ENCODE results near the gene NEBL.

NEBL gene

DNA sequence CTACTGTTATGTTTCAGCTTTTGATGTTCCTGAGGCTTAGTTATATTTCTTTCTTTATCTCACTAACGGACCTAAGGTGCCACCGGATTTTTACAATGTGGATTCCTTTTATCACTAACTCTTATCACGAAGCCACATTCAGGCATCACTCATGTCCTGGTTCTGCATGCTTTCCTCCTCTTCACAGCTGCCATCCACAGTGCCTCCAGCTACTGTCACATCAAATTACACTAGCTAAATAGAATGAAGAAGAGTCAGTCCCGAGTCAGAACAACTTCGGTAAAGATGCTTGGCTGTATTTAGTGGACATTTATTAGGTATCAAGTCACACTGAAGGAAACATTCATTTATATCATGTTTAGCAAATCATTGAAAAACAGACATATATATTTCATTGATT is 153.2 kb downstream of the NEBL start:
- no peaks in the 10 kb centered on the region for H3K27me3 ChIP-seq (ENCODE audit: control insufficient read depth, insufficient read depth, low read length)
- no peaks in the 10 kb centered on the region for H3K36me3 ChIP-seq (ENCODE audit: control insufficient read depth, insufficient read depth, low read length)
- no peak for TF ChIP-seq CTCF (IDR thresholded peaks at IDR 0.05)
- H3K27ac ChIP-seq: no peak overlapping the region
- H3K4me3 ChIP-seq (ENCODE audit: low read depth, low read length): no peak overlapping the region
- H3K9ac ChIP-seq: no peak overlapping the region
- H3K9me3 ChIP-seq (ENCODE audit: control insufficient read depth, low read length): no peaks in the 10 kb centered on the region
- H3K79me2 ChIP-seq: no peaks in the 10 kb centered on the region
- no peaks in the 10 kb centered on the region for H3K4me1 ChIP-seq
- H3K4me2 ChIP-seq (ENCODE audit: low read length): no peak overlapping the region
- no peak overlapping the region for H2AFZ ChIP-seq

- H3K4me3 ChIP-seq (ENCODE audit: low read depth, low read length): no peak overlapping the region
- no peak for TF ChIP-seq CTCF (IDR thresholded peaks at IDR 0.05)
- no peaks in the 10 kb centered on the region for H3K9me3 ChIP-seq (ENCODE audit: control insufficient read depth, low read length)
- H3K9ac ChIP-seq: no peak overlapping the region
- no peaks in the 10 kb centered on the region for H3K36me3 ChIP-seq (ENCODE audit: control insufficient read depth, insufficient read depth, low read length)
- H3K27me3 ChIP-seq (ENCODE audit: control insufficient read depth, insufficient read depth, low read length): no peaks in the 10 kb centered on the region
- H3K27ac ChIP-seq: no peak overlapping the region
- H3K4me1 ChIP-seq: no peaks in the 10 kb centered on the region
- no peak overlapping the region for H3K4me2 ChIP-seq (ENCODE audit: low read length)
- no peak overlapping the region for H2AFZ ChIP-seq
- H3K79me2 ChIP-seq: no peaks in the 10 kb centered on the region
Observed at GRCh38 chr10:20742737-20743541, 154.2 kb downstream of the NEBL start.

DNA sequence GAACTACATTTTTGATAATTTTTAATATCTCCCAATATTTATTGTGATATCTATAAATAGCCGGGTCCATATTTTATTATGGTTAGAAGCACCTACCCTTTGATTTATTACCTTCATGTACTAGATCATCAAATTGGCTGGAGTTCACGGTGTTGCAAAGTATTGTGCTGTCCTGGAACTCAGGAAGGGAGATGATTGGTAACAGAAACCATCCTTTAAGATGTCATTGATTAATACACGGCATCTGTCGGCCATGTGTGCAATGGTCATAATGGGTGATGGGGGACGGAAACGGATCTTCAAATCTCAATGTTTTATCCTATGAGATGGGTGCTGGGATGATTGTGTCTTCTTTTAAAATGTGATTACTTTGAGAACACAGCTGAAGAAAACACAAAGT is 157.0 kb downstream of the NEBL start:
- no peaks in the 10 kb centered on the region for H3K9me3 ChIP-seq (ENCODE audit: control insufficient read depth, low read length)
- no peaks in the 10 kb centered on the region for H3K4me1 ChIP-seq
- H3K79me2 ChIP-seq: no peaks in the 10 kb centered on the region
- H2AFZ ChIP-seq: no peak overlapping the region
- TF ChIP-seq CTCF (IDR thresholded peaks at IDR 0.05): no peak
- no peaks in the 10 kb centered on the region for H3K27me3 ChIP-seq (ENCODE audit: control insufficient read depth, insufficient read depth, low read length)
- H3K27ac ChIP-seq: no peak overlapping the region
- no peak overlapping the region for H3K4me3 ChIP-seq (ENCODE audit: low read depth, low read length)
- H3K36me3 ChIP-seq (ENCODE audit: control insufficient read depth, insufficient read depth, low read length): no peaks in the 10 kb centered on the region
- H3K4me2 ChIP-seq (ENCODE audit: low read length): no peak overlapping the region
- H3K9ac ChIP-seq: no peak overlapping the region

DNA sequence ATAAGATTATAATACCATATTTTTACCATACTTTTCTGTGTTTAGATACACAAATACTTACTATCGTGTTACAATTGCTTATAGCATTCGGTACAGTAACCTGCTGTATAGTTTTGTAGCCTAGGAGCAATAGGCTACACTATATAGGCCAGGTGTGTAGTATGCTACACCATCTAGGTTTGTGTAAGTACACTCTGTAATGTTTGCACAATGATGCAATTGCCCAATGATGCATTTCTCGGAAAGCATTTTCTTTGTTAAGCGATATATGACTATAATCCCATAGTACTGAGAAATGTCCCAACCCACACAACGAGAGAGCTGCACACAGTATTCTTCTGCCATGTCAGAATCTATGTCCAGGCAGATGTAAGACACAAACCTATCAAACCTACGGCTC is 160.0 kb downstream of the NEBL start:
- Histone ChIP-seq H3K27me3 (ENCODE audit: control insufficient read depth, insufficient read depth, low read length) (no peaks in the 10 kb centered on the region), H3K4me3 (ENCODE audit: low read depth, low read length) (no peak overlapping the region), H3K36me3 (ENCODE audit: control insufficient read depth, insufficient read depth, low read length) (no peaks in the 10 kb centered on the region), H3K9ac (no peak overlapping the region), H3K27ac (no peak overlapping the region), H2AFZ (no peak overlapping the region), H3K4me1 (no peaks in the 10 kb centered on the region), H3K79me2 (no peaks in the 10 kb centered on the region), H3K9me3 (ENCODE audit: control insufficient read depth, low read length) (no peaks in the 10 kb centered on the region), H3K4me2 (ENCODE audit: low read length) (no peak overlapping the region)
- TF ChIP-seq CTCF (IDR thresholded peaks at IDR 0.05): no peak

All from parathyroid adenoma (tissue), 2 donors.